NB4 (cell line): ENCODE results near the gene SNTG2.

Experiments
- MAX ChIP-seq: IDR thresholded peaks from 2 replicates; pipeline ENCODE4 v1.6.1; 2011; ENCODE audit warnings: low read depth, low read length
- MYC ChIP-seq: IDR thresholded peaks from 2 replicates; pipeline ENCODE4 v1.6.1; 2011; ENCODE audit warnings: low read depth, low read length
- POLR2A ChIP-seq: IDR thresholded peaks from 2 replicates; pipeline ENCODE4 v1.6.1; 2011; ENCODE audit warnings: mild to moderate bottlenecking; ENCODE audit not compliant: insufficient read length; ENCODE audit errors: extremely low read depth
- TF ChIP-seq, protein P1 (sequence below): IDR thresholded peaks from one replicate; pipeline ENCODE4 v1.5.1; 2012; ENCODE audit warnings: low read depth, low read length

DNA sequence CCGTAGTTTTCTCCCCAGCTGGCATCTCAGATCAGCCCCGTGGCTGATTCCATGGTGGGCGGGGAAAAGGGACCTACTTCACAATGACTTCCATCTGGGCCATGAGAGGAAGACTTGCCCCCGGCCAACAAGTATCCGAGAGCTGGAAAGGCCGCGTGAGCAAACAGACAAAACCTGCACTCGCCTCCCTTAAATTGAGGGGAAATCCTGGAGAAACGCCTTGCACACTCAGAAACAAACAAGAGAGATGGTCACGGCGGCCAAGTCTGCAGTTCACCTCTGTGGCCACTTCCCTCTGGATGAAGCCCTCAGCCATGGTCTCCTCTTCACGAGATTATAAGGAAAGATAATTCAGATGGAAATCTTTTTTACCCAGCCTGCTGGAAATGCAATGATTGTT lies 423.2 kb downstream of the SNTG2 start:
- TF ChIP-seq, protein P1, sequence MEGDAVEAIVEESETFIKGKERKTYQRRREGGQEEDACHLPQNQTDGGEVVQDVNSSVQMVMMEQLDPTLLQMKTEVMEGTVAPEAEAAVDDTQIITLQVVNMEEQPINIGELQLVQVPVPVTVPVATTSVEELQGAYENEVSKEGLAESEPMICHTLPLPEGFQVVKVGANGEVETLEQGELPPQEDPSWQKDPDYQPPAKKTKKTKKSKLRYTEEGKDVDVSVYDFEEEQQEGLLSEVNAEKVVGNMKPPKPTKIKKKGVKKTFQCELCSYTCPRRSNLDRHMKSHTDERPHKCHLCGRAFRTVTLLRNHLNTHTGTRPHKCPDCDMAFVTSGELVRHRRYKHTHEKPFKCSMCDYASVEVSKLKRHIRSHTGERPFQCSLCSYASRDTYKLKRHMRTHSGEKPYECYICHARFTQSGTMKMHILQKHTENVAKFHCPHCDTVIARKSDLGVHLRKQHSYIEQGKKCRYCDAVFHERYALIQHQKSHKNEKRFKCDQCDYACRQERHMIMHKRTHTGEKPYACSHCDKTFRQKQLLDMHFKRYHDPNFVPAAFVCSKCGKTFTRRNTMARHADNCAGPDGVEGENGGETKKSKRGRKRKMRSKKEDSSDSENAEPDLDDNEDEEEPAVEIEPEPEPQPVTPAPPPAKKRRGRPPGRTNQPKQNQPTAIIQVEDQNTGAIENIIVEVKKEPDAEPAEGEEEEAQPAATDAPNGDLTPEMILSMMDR, result no peak
- no peak for TF ChIP-seq POLR2A
- TF ChIP-seq MAX, result no peak
- no peak for TF ChIP-seq MYC
